SU-DHL-6 (cell line): Measurements from ENCODE around the gene ADAM12.

ENCODE experiments used
- CTCF ChIP-seq: fragments of 200-600 bp; sonication (generic); IDR thresholded peaks from one replicate; pipeline ENCODE4 v1.5.1; 2017; ENCODE audit warnings: antibody characterized with exemption, mild to moderate bottlenecking, low read length, moderate library complexity; ENCODE audit not compliant: insufficient read depth, poor library complexity, severe bottlenecking
- EZH2phosphoT487 ChIP-seq: fragments of 200-600 bp; sonication (generic), shearing (Covaris generic); conservative IDR thresholded peaks from 2 replicates; pipeline ENCODE4 v1.6.1; 2018; ENCODE audit warnings: mild to moderate bottlenecking, antibody characterized with exemption, low read length, moderate library complexity, mixed read lengths

DNA sequence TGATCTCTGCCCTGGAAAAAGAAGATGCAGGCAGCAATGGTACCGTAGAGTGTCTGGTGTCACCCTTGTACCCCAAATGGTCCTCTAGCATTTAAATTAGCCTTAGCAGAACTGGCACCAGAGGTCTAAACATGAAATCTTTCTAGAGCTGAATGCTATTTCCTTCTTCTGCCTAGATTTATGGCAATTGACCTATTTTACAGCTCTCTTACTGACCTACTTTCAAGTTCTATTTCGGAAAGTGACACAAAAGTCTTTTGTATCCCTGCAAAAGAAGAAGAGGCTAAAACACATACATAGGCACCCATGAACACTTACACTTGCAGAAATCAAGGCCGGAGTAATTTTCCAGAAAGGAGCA is 10.1 kb upstream of the ADAM12 start:
- TF ChIP-seq CTCF (no peak), EZH2phosphoT487 (no peak)
